Gastrocnemius medialis (tissue), 4 donors: Measurements from ENCODE around the gene LINGO3.

Experiments used
- CTCF ChIP-seq, 5 experiments: fragments of 450-650 bp in 3 of 5; fragments of 200-600 bp in 2 of 5; sonication (generic) in 2 of 5; IDR thresholded peaks in 4 of 5; conservative IDR thresholded peaks in 1 of 5; 1 replicate in 4 of 5; 2 replicates in 1 of 5; pipeline ENCODE4 v1.5.1; 2016 to 2019; ENCODE audit warnings: antibody characterized with exemption in 5 of 5, mild to moderate bottlenecking in 3 of 5, moderate library complexity in 3 of 5
- POLR2A ChIP-seq, 2 donors: fragments of 450-650 bp; IDR thresholded peaks; one replicate each; pipeline ENCODE4 v1.6.1; 2017; ENCODE audit warnings: antibody characterized with exemption in 2 of 2, mild to moderate bottlenecking in 2 of 2, moderate library complexity in 2 of 2

GRCh38 chr19:2353887-2354592 is 46.1 kb upstream of the LINGO3 start:
- TF ChIP-seq POLR2A (IDR thresholded peaks at IDR 0.05) (no peak), CTCF (IDR thresholded peaks at IDR 0.05 in 4 of 5, conservative IDR thresholded peaks at IDR 0.05 in 1 of 5) (no peak)
